K562 (cell line): Measurements from ENCODE around the gene RHAG. TPM values are rescaled to one million over a fixed set of nuclear protein-coding genes. Genes with fewer than 3 reads are reported as not detected.

Experiments
- ELF2 ChIP-seq: fragments of 250-450 bp; sonication (Bioruptor Pico); IDR thresholded peaks from 2 replicates; pipeline ENCODE4 v1.5.0; 2021; ENCODE audit warnings: mild to moderate bottlenecking
- GATAD2A ChIP-seq: fragments of 450-650 bp; IDR thresholded peaks from 2 replicates; pipeline ENCODE4 v1.6.1; 2017
- GTF2E2 ChIP-seq: fragments of 200-800 bp; sonication (Bioruptor generic); IDR thresholded peaks from 2 replicates; pipeline ENCODE4 v1.6.1; 2016; ENCODE audit warnings: missing genetic modification characterization, missing compliant biosample characterization
- KAT2B ChIP-seq: IDR thresholded peaks from one replicate; pipeline ENCODE4 v1.6.1; 2012; ENCODE audit warnings: low read depth, mild to moderate bottlenecking, control low read depth, inconsistent platforms, low read length, moderate library complexity
- NR4A1 ChIP-seq, 2 experiments: fragments of 250-450 bp in 1 of 2; fragments of 450-650 bp in 1 of 2; sonication (Bioruptor Pico) in 1 of 2; IDR thresholded peaks; 2 replicates each; pipeline versions ENCODE4 v1.4.0 to v1.6.1; 2016 to 2020; ENCODE audit warnings: mild to moderate bottlenecking in 2 of 2, missing compliant biosample characterization in 1 of 2, missing genetic modification characterization in 1 of 2, moderate library complexity in 1 of 2
- PCBP2 ChIP-seq: fragments of 200-400 bp; formaldehyde crosslinking; IDR thresholded peaks from 2 replicates; pipeline ENCODE4 v1.6.1; 2018; ENCODE audit warnings: low read length, low read depth, mild to moderate bottlenecking, moderate library complexity; ENCODE audit not compliant: poor library complexity, severe bottlenecking
- POLR2A ChIP-seq: fragments of 450-650 bp; conservative IDR thresholded peaks from 2 replicates; pipeline ENCODE4 v1.6.1; 2016
- POU5F1 ChIP-seq: fragments of 150-350 bp; IDR thresholded peaks from 2 replicates; pipeline ENCODE4 v1.6.1; 2014; ENCODE audit warnings: borderline replicate concordance, low read length, low read depth, mild to moderate bottlenecking; ENCODE audit not compliant: partially characterized antibody
- PTRF ChIP-seq: fragments of 450-650 bp; IDR thresholded peaks from 2 replicates; pipeline ENCODE4 v1.6.1; 2016; ENCODE audit warnings: mild to moderate bottlenecking, missing genetic modification characterization, missing compliant biosample characterization
- RBM14 ChIP-seq: fragments of 200-400 bp; formaldehyde crosslinking; IDR thresholded peaks from 2 replicates; pipeline ENCODE4 v1.6.1; 2018; ENCODE audit warnings: low read depth, mild to moderate bottlenecking, low read length, moderate library complexity, borderline replicate concordance; ENCODE audit not compliant: insufficient read depth
- SMARCB1 ChIP-seq: IDR thresholded peaks from 2 replicates; pipeline ENCODE4 v1.6.1; 2011; ENCODE audit warnings: improper control_type of control experiment, low read depth; ENCODE audit not compliant: insufficient read length
- TFE3 ChIP-seq: fragments of 450-650 bp; formaldehyde crosslinking; IDR thresholded peaks from 2 replicates; pipeline ENCODE4 v1.4.0; 2020; ENCODE audit warnings: mild to moderate bottlenecking, mixed read lengths
- XRCC4 ChIP-seq: IDR thresholded peaks from one replicate; pipeline ENCODE4 v1.6.1; 2011; ENCODE audit not compliant: insufficient read depth, insufficient read length; ENCODE audit errors: extremely low read depth
- ZC3H8 ChIP-seq: fragments of 450-650 bp; IDR thresholded peaks from 2 replicates; pipeline ENCODE4 v1.6.1; 2017
- ZNF324 ChIP-seq: fragments of 250-450 bp; sonication (Bioruptor Pico); IDR thresholded peaks from 2 replicates; pipeline ENCODE4 v1.4.0; 2020; ENCODE audit warnings: mild to moderate bottlenecking
- polyA plus RNA-seq, 8 experiments: library from polyadenylated mRNA; depleted of rRNA in 4 of 8; stranded (reverse) in 5 of 8; unstranded in 3 of 8; fragments of >200 nt; fragmentation: Nextera tagmentation in 2 of 8; fragmentation: Illumina TruSeq in 1 of 8; extraction: Ambion mirVana in 2 of 8; extraction: Trizol in 1 of 8; gene quantifications; 2 replicates each; pipeline versions ENCODE4 v1.2.1 to v1.2.3, GENCODE V29; 2011 to 2014; ENCODE audit warnings: inconsistent platforms in 1 of 8, missing spikeins in 1 of 8
- total RNA-seq, 7 experiments: library from RNA; depleted of rRNA in 6 of 7; stranded (reverse); fragments of >200 nt in 6 of 7; fragmentation: Illumina TruSeq in 2 of 7; extraction: Trizol in 2 of 7; gene quantifications; 2 replicates each; pipeline versions ENCODE4 v1.2.1 to v1.2.3, GENCODE V29; 2011 to 2021; ENCODE audit warnings: low replicate concordance in 1 of 7
- TF ChIP-seq, protein P1 (sequence below): fragments of 450-650 bp; IDR thresholded peaks from 2 replicates; pipeline ENCODE4 v1.6.1; 2016; ENCODE audit warnings: low read depth, mild to moderate bottlenecking, moderate library complexity
- TF ChIP-seq, protein P2 (sequence below): fragments of 200-800 bp; sonication (Bioruptor generic); IDR thresholded peaks from 2 replicates; pipeline ENCODE4 v1.6.1; 2016; ENCODE audit warnings: missing genetic modification characterization, missing compliant biosample characterization
- TF ChIP-seq, protein P3 (sequence below): sonication (generic); formaldehyde crosslinking; IDR thresholded peaks from 2 replicates; pipeline ENCODE4 v1.8.1; 2022; ENCODE audit warnings: missing genetic modification reagents

RHAG gene
- total and polyA plus RNA-seq, 9 of the 15 experiments (the other 6 are each of a cell fraction or from before 2014, with no cell fraction given), result 290 to 1,202 (median 505) TPM

- TF ChIP-seq ZNF324 (CRISPR knock-in tag), result no peak
- no peak for TF ChIP-seq PCBP2
- TF ChIP-seq GTF2E2 (tag), result no peak
- TF ChIP-seq GATAD2A, result 0 out of 2 replicates have a peak, but pooled peaks have one; percentile 49
- TF ChIP-seq ELF2 (CRISPR knock-in tag), result no peak
- no peak for TF ChIP-seq RBM14
- no peak for TF ChIP-seq KAT2B
- no peak for TF ChIP-seq POU5F1
- no peak for TF ChIP-seq PTRF (tag)
- no peak for TF ChIP-seq TFE3
- peak; percentile 98 for TF ChIP-seq POLR2A
- TF ChIP-seq, protein P1, sequence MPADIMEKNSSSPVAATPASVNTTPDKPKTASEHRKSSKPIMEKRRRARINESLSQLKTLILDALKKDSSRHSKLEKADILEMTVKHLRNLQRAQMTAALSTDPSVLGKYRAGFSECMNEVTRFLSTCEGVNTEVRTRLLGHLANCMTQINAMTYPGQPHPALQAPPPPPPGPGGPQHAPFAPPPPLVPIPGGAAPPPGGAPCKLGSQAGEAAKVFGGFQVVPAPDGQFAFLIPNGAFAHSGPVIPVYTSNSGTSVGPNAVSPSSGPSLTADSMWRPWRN, result no peak
- TF ChIP-seq, protein P2, sequence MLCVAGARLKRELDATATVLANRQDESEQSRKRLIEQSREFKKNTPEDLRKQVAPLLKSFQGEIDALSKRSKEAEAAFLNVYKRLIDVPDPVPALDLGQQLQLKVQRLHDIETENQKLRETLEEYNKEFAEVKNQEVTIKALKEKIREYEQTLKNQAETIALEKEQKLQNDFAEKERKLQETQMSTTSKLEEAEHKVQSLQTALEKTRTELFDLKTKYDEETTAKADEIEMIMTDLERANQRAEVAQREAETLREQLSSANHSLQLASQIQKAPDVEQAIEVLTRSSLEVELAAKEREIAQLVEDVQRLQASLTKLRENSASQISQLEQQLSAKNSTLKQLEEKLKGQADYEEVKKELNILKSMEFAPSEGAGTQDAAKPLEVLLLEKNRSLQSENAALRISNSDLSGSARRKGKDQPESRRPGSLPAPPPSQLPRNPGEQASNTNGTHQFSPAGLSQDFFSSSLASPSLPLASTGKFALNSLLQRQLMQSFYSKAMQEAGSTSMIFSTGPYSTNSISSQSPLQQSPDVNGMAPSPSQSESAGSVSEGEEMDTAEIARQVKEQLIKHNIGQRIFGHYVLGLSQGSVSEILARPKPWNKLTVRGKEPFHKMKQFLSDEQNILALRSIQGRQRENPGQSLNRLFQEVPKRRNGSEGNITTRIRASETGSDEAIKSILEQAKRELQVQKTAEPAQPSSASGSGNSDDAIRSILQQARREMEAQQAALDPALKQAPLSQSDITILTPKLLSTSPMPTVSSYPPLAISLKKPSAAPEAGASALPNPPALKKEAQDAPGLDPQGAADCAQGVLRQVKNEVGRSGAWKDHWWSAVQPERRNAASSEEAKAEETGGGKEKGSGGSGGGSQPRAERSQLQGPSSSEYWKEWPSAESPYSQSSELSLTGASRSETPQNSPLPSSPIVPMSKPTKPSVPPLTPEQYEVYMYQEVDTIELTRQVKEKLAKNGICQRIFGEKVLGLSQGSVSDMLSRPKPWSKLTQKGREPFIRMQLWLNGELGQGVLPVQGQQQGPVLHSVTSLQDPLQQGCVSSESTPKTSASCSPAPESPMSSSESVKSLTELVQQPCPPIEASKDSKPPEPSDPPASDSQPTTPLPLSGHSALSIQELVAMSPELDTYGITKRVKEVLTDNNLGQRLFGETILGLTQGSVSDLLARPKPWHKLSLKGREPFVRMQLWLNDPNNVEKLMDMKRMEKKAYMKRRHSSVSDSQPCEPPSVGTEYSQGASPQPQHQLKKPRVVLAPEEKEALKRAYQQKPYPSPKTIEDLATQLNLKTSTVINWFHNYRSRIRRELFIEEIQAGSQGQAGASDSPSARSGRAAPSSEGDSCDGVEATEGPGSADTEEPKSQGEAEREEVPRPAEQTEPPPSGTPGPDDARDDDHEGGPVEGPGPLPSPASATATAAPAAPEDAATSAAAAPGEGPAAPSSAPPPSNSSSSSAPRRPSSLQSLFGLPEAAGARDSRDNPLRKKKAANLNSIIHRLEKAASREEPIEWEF (CRISPR knock-in tag), result no peak
- no peak for TF ChIP-seq NR4A1 (CRISPR knock-in tag; IDR thresholded peaks at IDR 0.05)
- no peak for TF ChIP-seq NR4A1 (tag; IDR thresholded peaks at IDR 0.05)
- TF ChIP-seq, protein P3, sequence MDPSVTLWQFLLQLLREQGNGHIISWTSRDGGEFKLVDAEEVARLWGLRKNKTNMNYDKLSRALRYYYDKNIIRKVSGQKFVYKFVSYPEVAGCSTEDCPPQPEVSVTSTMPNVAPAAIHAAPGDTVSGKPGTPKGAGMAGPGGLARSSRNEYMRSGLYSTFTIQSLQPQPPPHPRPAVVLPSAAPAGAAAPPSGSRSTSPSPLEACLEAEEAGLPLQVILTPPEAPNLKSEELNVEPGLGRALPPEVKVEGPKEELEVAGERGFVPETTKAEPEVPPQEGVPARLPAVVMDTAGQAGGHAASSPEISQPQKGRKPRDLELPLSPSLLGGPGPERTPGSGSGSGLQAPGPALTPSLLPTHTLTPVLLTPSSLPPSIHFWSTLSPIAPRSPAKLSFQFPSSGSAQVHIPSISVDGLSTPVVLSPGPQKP, result no peak
- no peak for TF ChIP-seq XRCC4
- TF ChIP-seq SMARCB1, result no peak
- peak; percentile 89; the same call in 1 of the 2 replicates for TF ChIP-seq ZC3H8
Measured at GRCh38 chr6:49636713-49637349, at the start of gene RHAG (continued).
